GM13977 (cell line): Measurements from ENCODE around the gene TBC1D2B.

ENCODE experiments used
- DNase-seq: peaks from one replicate; pipeline ENCODE4 v3.0.0; 2012; ENCODE audit warnings: low spot score
- CTCF ChIP-seq: IDR thresholded peaks from 2 replicates; pipeline ENCODE4 v1.5.1; 2012; ENCODE audit warnings: mild to moderate bottlenecking, control low read depth; ENCODE audit not compliant: insufficient read depth; ENCODE audit errors: extremely low read depth, missing control alignments
- in situ Hi-C: fragments of 300-500 bp; cut with MboI; formaldehyde crosslinking; loops from one replicate; pipeline ENCODE4 v1.12.0; 2022; ENCODE audit warnings: low sequenced_read_pairs, low pct_unique_long_range_greater_than_20kb, mixed read lengths, inconsistent platforms; ENCODE audit not compliant: unreplicated experiment

The TBC1D2B gene

GRCh38 chr15:78061963-78062427, 15.5 kb downstream of the TBC1D2B start:
- TF ChIP-seq CTCF, result no peak
- in situ Hi-C loops, result no loop called here
- peak; percentile 53 for DNase-seq

- TF ChIP-seq CTCF, result no peak
- in situ Hi-C loops, result no loop called here
- no peak for DNase-seq
Observed at GRCh38 chr15:78060232-78060631, 17.3 kb downstream of the TBC1D2B start.

- no peak for TF ChIP-seq CTCF
- in situ Hi-C loops, result no loop called here
- no peak for DNase-seq
Observed at GRCh38 chr15:78059110-78059839, 18.2 kb downstream of the TBC1D2B start.

- in situ Hi-C loops, result no loop called here
- TF ChIP-seq CTCF, result no peak
- no peak for DNase-seq
Observed at GRCh38 chr15:78058401-78058935, 19.0 kb downstream of the TBC1D2B start.

- no peak for DNase-seq
- no peak for TF ChIP-seq CTCF
- in situ Hi-C loops, result no loop called here
Observed at GRCh38 chr15:78057803-78058202, 19.7 kb downstream of the TBC1D2B start.

- in situ Hi-C loops, result no loop called here
- no peak for TF ChIP-seq CTCF
- no peak for DNase-seq
Observed at GRCh38 chr15:78056714-78057269, 20.7 kb downstream of the TBC1D2B start.
